A549 (cell line): Measurements from ENCODE around the gene RNF144A.

Experiments used
- CEBPB ChIP-seq, 2 experiments: fragments of >200 bp in 1 of 2; sonication (Bioruptor Twin) in 1 of 2; formaldehyde crosslinking in 1 of 2; IDR thresholded peaks; 2 replicates each; pipeline ENCODE4 v1.6.1; 2012 to 2016
- CHD2 ChIP-seq: fragments of 150-350 bp; IDR thresholded peaks from 2 replicates; pipeline ENCODE4 v1.6.1; 2014; ENCODE audit warnings: low read length; ENCODE audit not compliant: partially characterized antibody
- EP300 ChIP-seq, 2 experiments: fragments of >200 bp; sonication (Bioruptor Twin); formaldehyde crosslinking; IDR thresholded peaks; 2 replicates in 1 of 2; 3 replicates in 1 of 2; pipeline ENCODE4 v1.6.1; 2016 to 2017
- HDAC2 ChIP-seq: fragments of 200-600 bp; sonication (generic); IDR thresholded peaks from 2 replicates; pipeline ENCODE4 v1.6.1; 2016
- HOXA7 ChIP-seq: fragments of 250-450 bp; sonication (Bioruptor Pico); IDR thresholded peaks from 2 replicates; pipeline ENCODE4 v1.5.0; 2020; ENCODE audit warnings: mild to moderate bottlenecking, moderate library complexity
- MAZ ChIP-seq: fragments of 150-350 bp; IDR thresholded peaks from 2 replicates; pipeline ENCODE4 v1.6.1; 2014; ENCODE audit warnings: antibody characterized with exemption, low read depth, low read length, borderline replicate concordance
- POLR2A ChIP-seq: IDR thresholded peaks from 2 replicates; pipeline ENCODE4 v1.6.1; 2012; ENCODE audit warnings: mild to moderate bottlenecking, low read length
- RFX5 ChIP-seq: fragments of 450-650 bp; IDR thresholded peaks from 2 replicates; pipeline ENCODE4 v1.7.1; 2014; ENCODE audit warnings: antibody characterized with exemption, mild to moderate bottlenecking, moderate library complexity
- RNF2 ChIP-seq: fragments of 200-600 bp; sonication (generic); IDR thresholded peaks from 2 replicates; pipeline ENCODE4 v1.6.1; 2016; ENCODE audit warnings: low read depth, mild to moderate bottlenecking, antibody characterized with exemption, moderate library complexity, borderline replicate concordance
- TF ChIP-seq, protein P1 (sequence below): fragments of 200-600 bp; sonication (generic); IDR thresholded peaks from 2 replicates; pipeline ENCODE4 v1.6.1; 2016; ENCODE audit warnings: antibody characterized with exemption, mild to moderate bottlenecking, moderate library complexity
- TF ChIP-seq, protein P2 (sequence below): fragments of >200 bp; sonication (Bioruptor Twin); formaldehyde crosslinking; IDR thresholded peaks from 3 replicates; pipeline ENCODE4 v1.5.1; 2016
- TF ChIP-seq, protein P3 (sequence below): IDR thresholded peaks from 2 replicates; pipeline ENCODE4 v1.6.1; 2012

DNA sequence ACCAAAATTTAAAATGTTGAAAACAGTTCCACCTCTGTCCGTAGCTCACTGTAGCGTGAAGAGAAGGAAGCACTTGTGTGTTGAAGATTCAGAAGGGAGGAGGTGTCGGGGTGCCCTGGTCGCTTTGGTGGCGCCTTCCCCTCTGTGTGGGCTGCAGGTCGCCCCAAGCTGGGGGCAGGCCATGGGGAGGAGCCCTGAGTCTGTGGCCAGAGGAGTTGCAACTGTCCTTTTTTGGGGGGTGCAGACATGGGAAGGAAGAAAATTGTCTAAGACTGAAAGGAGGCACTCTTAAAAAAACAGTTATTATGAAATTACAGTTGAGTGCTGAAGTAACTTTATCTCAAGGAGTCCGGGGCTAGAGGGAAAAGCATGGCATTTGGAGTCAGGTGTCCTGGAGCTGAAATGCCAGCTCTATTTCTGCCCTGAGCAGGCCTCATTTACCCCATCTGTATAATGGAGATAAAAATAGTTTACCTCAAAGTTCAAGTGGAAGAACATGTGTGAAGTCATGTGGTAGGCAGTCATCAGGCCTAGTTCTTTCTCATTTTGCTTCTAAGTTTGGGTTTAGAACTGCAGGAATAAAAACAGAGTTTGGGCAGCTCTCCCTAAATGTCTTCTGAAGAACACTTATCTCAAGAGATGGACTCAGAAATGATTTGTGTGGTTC is 82.1 kb downstream of the RNF144A start:
- TF ChIP-seq POLR2A (no peak), CHD2 (no peak), HDAC2 (no peak), HOXA7 (CRISPR knock-in tag) (no peak), RNF2 (no peak), CEBPB (IDR thresholded peaks at IDR 0.05) (no peak), EP300 (IDR thresholded peaks at IDR 0.05) (no peak), MAZ (no peak), RFX5 (no peak)
- TF ChIP-seq, protein P1, sequence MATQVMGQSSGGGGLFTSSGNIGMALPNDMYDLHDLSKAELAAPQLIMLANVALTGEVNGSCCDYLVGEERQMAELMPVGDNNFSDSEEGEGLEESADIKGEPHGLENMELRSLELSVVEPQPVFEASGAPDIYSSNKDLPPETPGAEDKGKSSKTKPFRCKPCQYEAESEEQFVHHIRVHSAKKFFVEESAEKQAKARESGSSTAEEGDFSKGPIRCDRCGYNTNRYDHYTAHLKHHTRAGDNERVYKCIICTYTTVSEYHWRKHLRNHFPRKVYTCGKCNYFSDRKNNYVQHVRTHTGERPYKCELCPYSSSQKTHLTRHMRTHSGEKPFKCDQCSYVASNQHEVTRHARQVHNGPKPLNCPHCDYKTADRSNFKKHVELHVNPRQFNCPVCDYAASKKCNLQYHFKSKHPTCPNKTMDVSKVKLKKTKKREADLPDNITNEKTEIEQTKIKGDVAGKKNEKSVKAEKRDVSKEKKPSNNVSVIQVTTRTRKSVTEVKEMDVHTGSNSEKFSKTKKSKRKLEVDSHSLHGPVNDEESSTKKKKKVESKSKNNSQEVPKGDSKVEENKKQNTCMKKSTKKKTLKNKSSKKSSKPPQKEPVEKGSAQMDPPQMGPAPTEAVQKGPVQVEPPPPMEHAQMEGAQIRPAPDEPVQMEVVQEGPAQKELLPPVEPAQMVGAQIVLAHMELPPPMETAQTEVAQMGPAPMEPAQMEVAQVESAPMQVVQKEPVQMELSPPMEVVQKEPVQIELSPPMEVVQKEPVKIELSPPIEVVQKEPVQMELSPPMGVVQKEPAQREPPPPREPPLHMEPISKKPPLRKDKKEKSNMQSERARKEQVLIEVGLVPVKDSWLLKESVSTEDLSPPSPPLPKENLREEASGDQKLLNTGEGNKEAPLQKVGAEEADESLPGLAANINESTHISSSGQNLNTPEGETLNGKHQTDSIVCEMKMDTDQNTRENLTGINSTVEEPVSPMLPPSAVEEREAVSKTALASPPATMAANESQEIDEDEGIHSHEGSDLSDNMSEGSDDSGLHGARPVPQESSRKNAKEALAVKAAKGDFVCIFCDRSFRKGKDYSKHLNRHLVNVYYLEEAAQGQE: no peak
- TF ChIP-seq, protein P2, sequence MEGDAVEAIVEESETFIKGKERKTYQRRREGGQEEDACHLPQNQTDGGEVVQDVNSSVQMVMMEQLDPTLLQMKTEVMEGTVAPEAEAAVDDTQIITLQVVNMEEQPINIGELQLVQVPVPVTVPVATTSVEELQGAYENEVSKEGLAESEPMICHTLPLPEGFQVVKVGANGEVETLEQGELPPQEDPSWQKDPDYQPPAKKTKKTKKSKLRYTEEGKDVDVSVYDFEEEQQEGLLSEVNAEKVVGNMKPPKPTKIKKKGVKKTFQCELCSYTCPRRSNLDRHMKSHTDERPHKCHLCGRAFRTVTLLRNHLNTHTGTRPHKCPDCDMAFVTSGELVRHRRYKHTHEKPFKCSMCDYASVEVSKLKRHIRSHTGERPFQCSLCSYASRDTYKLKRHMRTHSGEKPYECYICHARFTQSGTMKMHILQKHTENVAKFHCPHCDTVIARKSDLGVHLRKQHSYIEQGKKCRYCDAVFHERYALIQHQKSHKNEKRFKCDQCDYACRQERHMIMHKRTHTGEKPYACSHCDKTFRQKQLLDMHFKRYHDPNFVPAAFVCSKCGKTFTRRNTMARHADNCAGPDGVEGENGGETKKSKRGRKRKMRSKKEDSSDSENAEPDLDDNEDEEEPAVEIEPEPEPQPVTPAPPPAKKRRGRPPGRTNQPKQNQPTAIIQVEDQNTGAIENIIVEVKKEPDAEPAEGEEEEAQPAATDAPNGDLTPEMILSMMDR: no peak
- TF ChIP-seq, protein P3, sequence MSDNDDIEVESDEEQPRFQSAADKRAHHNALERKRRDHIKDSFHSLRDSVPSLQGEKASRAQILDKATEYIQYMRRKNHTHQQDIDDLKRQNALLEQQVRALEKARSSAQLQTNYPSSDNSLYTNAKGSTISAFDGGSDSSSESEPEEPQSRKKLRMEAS: no peak
